ENCODE data around the gene TRAK1.

The TRAK1 gene

DNA sequence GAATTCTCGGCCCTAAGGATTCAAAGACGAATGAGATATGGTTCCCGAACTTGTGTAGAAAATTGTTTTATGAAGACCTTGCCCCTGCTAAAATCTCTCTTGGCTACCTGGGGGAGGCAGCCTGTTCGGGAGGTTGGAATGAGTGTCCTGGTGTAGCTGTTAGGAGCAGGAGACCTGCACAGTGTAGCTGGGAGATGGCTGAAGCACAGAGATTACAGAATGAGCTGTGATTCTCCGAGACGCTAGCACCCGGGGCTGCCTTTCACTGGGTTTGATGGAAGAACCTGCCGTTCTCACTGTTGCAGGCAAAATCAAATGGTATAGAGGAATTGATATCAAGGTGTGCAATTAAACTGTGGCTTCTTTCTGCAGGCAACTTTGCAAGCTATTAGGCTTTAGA is 68.0 kb downstream of the TRAK1 start:
- Histone ChIP-seq H3K9me3 (no peaks in the 10 kb centered on the region), H3K4me1 (peaks cover 0 to 39% (median 21%) of the 10 kb centered on the region in 4 donors), H3K36me3 (no peaks in the 10 kb centered on the region), H3K27me3 (no peaks in the 10 kb centered on the region), H3K27ac (no peak overlapping the region), H3K4me3 (no peak overlapping the region)
- TF ChIP-seq, protein P1, sequence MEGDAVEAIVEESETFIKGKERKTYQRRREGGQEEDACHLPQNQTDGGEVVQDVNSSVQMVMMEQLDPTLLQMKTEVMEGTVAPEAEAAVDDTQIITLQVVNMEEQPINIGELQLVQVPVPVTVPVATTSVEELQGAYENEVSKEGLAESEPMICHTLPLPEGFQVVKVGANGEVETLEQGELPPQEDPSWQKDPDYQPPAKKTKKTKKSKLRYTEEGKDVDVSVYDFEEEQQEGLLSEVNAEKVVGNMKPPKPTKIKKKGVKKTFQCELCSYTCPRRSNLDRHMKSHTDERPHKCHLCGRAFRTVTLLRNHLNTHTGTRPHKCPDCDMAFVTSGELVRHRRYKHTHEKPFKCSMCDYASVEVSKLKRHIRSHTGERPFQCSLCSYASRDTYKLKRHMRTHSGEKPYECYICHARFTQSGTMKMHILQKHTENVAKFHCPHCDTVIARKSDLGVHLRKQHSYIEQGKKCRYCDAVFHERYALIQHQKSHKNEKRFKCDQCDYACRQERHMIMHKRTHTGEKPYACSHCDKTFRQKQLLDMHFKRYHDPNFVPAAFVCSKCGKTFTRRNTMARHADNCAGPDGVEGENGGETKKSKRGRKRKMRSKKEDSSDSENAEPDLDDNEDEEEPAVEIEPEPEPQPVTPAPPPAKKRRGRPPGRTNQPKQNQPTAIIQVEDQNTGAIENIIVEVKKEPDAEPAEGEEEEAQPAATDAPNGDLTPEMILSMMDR (IDR thresholded peaks at IDR 0.05), result no peak
- peak in 1 of 2 donors; percentile 46 for DNase-seq
- intact Hi-C loops (cut with DNase I; ENCODE audit: low total_unique reads), result no loop called here

DNA sequence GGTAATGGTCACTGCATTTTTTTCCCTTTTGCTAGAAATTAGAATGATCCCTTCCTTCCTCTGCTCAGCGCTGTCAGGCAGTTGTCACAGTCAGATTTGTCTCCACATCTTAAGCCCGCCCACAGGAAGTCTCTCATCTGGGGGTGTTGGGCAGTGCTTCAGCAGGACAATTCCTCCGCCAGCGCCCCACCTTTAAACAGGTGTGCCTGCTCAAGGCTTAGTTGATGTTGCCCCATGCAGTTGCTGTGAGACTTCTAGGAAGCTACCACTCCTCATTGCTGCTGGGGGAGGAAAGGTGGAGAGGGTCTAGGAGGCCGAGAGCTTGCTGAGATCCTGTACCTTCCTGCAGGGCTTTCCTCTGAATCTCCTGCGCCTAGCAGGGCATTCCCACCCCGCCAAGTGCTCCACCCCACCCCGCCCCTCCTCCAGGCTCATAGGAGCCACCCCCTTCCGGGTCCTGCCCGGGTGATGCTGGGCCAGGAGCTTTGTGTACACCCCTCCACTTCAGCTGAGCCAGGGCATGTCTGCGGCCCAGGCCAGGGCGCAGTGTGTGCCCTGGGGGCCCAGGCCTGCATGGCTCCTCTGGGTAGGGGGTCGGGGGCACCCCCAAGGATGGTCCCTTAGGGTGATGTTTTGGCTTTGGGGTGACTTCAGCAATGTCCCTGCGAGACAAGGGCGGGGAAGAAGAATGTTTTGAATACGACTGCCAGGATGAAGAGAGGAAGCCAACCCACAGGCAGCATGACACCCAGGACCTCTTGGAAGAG is 68.7 kb downstream of the TRAK1 start:
- H3K4me3 ChIP-seq, result peak overlapping the region in 1 of 2 donors; percentile 26
- H3K36me3 ChIP-seq, result no peaks in the 10 kb centered on the region
- TF ChIP-seq, protein P1 (IDR thresholded peaks at IDR 0.05), result no peak
- peak; percentile 42 to 69 for DNase-seq
- intact Hi-C loops (cut with DNase I; ENCODE audit: low total_unique reads), result no loop called here
- peak overlapping the region; percentile 9 to 19 for H3K27ac ChIP-seq
- H3K27me3 ChIP-seq, result no peaks in the 10 kb centered on the region
- H3K9me3 ChIP-seq, result no peaks in the 10 kb centered on the region
- peaks cover 0 to 46% (median 21%) of the 10 kb centered on the region in 4 donors for H3K4me1 ChIP-seq

DNA sequence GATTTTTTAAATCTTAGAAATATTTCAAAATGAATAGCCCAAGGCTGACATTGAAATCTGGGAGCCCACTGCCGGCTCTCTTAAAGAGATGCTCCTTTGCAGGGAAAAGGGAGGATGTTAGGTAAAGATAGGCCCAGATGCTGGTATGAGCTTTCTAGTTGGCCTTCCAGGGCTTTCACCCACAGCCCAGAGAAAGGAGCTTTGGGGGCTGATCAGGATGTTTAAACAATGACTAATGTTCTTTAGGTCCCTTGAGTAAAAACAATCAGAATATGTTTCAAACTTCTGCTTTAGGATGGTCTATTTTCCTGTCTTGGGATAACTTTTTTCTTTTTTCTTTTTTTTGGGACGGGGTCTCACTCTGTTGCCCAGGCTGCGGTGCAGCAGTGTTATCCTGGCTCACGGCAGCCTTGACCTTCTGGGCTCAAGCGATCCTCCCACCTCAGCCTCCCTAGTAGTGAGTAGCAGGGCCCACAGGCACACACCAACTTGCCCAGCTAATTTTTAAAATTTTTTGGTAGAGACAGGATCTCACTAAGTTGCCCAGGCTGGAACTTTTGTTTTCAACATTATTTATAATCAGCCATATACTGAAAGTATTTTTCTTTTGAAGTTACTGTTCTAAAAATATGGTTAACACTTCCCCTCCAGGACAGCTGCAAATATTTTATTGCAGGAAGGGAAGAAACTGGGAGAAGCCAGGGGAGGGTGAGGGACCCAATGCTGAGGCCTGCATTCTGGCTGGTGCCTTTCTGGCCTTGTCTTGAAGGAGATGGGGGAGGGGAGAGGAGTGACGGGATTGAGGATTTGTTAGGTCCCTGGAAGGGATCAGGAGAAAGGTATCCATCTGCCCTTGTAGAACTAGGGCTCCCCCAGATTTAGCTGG is 70.1 kb downstream of the TRAK1 start:
- H3K4me1 ChIP-seq, result peaks cover 0 to 52% (median 21%) of the 10 kb centered on the region in 4 donors
- H3K27ac ChIP-seq, result no peak overlapping the region
- H3K9me3 ChIP-seq, result no peaks in the 10 kb centered on the region
- no peak for DNase-seq
- no peaks in the 10 kb centered on the region for H3K36me3 ChIP-seq
- TF ChIP-seq, protein P1 (IDR thresholded peaks at IDR 0.05), result no peak
- no peaks in the 10 kb centered on the region for H3K27me3 ChIP-seq
- intact Hi-C loops (cut with DNase I; ENCODE audit: low total_unique reads), result no loop called here
- no peak overlapping the region for H3K4me3 ChIP-seq

DNA sequence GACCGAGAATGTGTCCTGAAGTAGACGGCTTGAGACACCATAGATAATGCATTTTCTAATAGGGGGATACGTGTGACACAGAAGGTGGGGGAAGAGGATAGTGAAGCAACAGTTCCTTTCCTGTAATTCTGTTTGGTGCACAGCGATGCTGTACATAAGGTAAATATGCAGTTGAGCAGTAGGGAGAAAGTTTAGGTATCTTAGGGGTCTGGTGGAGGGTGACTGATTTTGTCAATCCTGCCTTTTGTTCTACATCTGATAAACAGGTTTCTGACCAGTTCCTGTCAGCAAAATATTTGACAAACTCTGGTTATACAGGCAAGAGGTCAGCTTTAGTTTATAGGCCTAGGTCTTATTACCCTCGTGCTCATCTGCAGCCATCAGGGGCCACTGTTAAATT is 71.3 kb downstream of the TRAK1 start:
- H3K4me1 ChIP-seq, result peaks cover 0 to 52% (median 21%) of the 10 kb centered on the region in 4 donors
- H3K9me3 ChIP-seq, result no peaks in the 10 kb centered on the region
- no peak overlapping the region for H3K27ac ChIP-seq
- H3K4me3 ChIP-seq, result no peak overlapping the region
- H3K36me3 ChIP-seq, result no peaks in the 10 kb centered on the region
- intact Hi-C loops (cut with DNase I; ENCODE audit: low total_unique reads), result no loop called here
- no peaks in the 10 kb centered on the region for H3K27me3 ChIP-seq
- DNase-seq, result no peak
- TF ChIP-seq, protein P1 (IDR thresholded peaks at IDR 0.05), result no peak

DNA sequence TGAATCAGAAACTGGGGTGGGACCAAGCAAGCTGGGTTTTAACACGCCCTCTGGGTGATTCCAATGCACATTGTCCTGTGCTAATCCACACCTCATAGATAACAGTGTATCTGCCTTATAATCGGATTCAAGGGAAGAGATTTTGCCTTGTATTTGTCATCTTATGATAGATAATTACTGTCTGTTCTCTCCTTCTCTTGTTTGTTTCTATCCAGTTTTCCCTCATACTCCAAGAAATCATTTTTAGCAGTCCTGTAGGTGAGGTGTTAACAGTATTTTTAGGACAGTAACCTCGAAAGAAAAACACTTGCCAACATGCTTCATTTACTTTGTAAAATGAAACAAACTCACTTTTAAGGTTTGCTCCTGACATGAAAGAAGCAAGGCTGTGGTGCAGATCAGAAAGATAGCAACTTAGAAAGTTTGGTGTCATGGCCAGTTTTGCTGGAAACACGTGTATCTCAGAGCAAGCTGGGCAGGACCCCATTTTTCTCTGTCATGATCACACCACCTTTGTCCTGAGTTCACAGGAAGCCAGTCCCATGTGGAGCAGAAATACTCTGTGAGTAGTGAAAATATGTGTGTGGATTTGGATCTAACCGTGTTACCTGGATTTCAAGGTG is 72.6 kb downstream of the TRAK1 start:
- peaks cover 0 to 52% (median 21%) of the 10 kb centered on the region in 4 donors for H3K4me1 ChIP-seq
- H3K36me3 ChIP-seq, result no peaks in the 10 kb centered on the region

More for the DNA sequence above, 72.6 kb downstream of the TRAK1 start:
- no peak overlapping the region for H3K27ac ChIP-seq
- DNase-seq, result no peak
- intact Hi-C loops (cut with DNase I; ENCODE audit: low total_unique reads), result no loop called here
- no peaks in the 10 kb centered on the region for H3K9me3 ChIP-seq
- no peaks in the 10 kb centered on the region for H3K27me3 ChIP-seq
- TF ChIP-seq, protein P1 (IDR thresholded peaks at IDR 0.05), result no peak
- H3K4me3 ChIP-seq, result no peak overlapping the region

Data from tibial artery (tissue), 4 donors.